Hypothalamus (tissue), 51 donors: ENCODE data around the gene FGF6.
"Not testable (repeated sequence)": the region's sequence is repeated elsewhere in the genome, so short reads cannot be mapped to it uniquely, and the experiment has no call there.

Experiments
- DNase-seq, 51 donors: peaks; one replicate each; lab custom pipeline; 2025; lab: John Stamatoyannopoulos, UW

FGF6 gene, protein sequence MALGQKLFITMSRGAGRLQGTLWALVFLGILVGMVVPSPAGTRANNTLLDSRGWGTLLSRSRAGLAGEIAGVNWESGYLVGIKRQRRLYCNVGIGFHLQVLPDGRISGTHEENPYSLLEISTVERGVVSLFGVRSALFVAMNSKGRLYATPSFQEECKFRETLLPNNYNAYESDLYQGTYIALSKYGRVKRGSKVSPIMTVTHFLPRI

DNA sequence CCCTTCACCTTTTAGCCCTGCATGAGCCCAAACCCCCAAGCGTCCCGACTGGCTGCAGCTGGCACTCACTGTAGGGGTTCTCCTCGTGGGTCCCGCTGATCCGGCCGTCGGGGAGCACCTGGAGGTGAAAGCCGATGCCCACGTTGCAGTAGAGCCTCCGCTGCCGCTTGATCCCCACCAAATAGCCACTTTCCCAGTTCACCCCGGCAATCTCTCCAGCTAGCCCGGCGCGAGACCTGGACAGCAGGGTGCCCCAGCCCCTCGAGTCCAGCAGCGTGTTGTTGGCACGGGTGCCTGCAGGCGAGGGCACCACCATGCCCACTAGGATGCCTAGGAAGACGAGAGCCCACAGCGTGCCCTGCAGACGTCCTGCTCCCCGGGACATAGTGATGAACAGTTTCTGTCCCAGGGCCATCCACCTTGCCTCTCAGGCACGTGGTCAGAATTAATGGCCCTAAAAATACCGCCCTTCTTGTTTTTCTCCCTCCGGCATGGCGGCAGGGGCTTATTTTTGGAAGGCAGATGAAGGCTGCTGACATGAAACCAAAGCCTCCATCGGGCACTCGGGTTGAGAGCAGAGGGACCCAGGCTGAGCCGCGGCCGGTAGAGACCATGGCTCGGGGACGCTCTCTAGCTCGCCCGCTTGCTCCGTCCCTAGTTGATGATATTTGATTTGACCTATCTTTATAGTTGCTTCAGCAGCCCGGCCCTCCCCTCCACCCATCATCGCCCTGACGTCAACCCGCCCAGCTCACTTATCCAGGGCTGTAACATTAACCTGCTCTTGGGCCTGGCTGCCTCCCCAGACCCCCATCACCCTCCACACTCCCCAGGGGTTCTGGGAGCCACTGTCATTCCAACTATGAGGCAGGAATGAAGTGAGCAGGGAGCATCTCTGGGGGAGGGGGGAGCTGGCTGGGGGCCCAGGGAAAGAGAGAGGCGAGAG lies at the start of gene FGF6:
Gene FGF6 (minus strand): TSS at position 660 of the 946 bp plus-strand sequence. CDS start 245 bp downstream, at position 415.
- DNase-seq, result no peak

DNA sequence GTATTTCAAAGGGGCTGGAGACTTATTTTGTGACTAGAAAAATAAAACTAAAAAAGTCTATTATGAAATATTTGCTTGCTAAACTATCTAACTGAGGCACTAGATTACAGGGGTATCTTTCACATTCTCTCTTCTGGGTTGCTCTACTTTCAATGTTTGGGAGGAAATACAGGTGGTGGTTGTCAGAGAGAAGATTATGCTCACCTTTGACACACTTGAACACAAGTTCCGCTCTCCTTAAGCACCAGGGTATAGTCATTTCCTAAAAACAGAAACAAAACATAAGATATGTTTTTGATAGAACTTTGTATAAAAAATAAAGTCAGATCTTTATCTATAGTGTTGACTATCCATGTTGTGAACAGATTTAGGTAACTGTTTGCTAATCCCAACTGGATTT lies 45.4 kb upstream of the FGF6 start:
- no peak for DNase-seq

DNA sequence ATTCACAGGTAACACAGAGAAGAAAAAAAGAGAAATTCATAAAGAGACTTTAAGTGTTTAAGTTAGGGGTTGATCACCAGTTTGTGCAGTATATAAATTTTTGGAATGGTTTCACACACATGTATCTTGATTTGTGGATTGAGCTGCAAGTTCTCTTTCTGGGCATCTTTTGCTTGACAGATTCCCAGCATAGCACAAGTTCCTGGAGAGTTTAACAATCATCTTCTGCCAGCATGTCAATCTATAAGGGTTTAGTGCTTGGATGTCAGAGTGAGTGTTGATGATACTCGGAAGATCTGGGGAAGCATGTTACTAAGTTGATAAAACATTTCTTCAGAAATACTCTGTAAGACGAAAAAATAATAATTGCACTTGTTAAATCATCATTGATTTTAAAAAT lies 43.9 kb upstream of the FGF6 start:
- DNase-seq, result no peak

DNA sequence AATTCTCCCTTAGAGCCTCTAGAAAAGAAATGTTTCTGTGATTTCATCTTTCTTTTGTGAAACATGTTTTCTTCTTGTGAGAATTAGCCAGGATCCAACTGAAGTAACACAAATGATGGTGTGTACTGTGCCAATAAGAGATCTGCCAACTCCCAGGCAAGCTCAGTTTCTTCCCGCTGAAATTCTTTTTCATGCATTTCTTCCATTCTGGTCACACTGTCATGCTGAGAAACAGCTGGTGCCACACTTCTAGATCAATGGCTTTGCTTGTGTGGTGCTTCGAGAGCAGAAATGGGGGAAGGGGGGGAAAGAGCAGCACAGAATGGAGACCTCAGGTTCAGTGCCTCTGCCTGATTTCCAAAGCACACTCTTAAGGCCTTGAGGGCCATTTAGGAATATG lies 41.4 kb upstream of the FGF6 start:
- peak in 6 of 51 donors; percentile 2 to 13 (median 8) for DNase-seq

DNA sequence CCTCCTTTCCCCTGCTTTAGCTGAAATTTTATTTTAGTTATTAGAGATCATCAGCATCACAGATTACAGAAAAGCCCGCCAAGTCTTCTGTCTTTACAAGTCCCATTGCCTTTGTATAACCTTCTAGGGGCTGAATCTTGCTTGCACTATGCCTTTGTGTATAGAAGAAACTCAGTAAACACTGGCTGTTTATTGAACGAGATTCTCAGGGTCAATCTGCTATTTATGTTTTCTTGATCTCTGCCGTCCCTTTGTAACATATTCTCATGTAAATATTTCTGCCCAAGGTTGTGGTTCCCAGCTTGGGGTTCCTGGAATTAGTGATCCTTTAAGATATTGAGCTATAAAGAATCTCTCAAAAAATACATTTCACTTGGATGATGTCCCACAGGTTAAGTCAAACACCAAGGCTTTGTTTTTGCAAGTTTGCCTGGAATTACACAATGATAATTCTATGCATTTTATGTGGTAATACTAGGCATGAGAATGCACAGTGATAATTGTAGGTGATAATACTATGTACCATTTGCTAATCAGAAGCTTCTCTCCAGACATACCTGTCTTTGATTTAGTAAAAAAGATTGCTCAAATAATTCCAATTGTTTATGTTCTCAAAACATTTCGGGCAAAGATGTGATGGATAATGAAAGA lies 40.6 kb upstream of the FGF6 start:
- DNase-seq, result no peak

DNA sequence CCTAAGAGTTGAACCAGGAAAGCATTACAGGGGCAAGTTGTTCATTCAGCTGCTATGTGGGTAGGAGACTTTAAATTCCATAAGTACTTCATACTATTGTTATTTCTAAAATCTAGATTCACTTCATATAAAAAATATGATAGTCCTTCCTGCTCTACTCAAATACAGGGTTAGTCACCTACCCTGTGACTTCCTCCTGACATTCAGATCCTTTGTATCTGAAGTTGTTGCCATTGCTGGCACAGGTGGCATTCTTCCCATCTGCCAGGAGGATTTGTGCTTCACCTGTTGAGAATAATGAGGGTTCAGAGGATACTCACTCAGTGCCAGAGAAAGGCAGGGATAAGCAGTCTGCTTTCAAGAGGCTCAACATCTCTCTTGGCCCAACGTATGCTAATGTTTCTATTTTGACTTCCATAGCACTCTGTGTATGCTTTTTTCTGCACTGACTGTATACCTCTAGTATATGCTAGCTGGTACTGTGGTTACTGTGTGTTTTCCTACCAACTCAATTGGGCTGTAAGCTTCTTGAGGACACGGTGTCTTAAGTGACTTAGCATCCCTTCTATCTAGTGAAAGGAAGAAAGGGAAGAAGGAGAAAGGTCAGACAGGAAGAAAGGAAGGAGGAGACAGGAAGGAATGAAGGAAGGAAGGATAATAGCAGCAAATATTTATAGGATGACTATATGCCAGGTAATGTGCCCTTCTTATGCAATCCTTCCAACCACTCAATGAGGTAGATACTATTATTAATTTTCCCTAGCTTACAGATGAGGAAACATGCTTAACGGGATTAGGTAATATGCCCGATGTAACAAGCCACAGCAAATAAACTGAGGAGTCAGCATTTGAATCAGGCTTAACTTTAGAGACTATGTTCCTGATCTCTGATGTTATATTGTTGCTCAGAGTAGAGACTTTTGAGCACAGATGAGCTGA lies 38.5 kb upstream of the FGF6 start:
- DNase-seq, result no peak

DNA sequence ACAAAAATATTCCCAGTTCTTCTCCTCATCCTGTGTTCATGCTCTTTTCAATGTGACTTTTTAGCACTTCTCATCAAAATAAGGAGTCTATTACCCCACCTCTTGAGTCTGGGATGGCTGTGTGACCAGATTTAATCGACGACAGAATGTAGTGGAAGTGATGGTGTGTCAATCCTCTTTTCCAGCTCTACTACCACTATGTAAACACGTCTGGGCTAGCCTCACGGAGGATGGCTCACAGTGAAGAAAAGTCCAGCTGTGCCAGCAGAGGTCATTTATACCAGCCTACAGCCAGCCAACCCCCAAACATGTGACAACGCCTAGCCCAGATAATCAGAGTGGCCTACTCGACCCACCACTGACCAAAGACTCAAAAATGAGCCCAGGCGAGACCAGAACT lies 37.3 kb upstream of the FGF6 start:
- no peak for DNase-seq

DNA sequence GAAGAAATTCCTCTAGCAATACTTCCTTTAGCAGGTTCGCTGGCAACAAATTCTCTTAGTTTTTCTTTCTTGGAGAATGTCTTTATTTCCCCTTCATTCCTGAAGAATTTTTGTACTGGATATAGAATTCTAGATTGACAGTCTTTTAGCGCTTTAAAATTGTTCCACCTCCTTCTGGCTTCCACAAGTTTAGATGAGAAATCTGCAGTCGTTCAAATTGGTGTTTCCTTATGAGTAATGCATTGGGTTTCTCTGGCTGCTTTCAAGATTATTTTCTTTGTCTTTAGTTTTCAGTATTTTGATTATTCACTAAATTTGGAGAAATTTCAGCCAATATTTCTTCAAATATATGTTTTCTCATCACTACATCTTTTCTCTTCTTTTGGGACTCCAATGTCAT lies 33.3 kb upstream of the FGF6 start:
- DNase-seq, result no peak

DNA sequence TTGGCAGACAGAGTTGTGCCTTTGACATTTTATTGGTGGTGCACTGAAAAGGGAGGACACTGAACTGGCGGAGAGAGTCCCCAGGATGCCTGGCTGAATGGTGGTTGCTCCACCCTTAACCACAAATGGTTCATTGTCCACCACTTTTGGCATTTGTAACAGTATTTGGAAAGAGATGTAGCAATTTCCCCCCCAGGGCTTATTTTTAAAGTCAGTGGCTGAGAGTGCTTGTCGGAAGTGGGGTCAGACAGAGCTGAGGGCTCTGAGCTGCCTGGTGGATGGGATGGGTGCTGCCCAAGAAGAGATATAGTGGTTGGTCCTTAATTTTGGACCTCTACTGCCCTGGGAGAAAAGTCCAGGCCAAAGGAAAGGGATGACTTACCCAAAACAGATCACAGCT lies 31.5 kb upstream of the FGF6 start:
- DNase-seq, result no peak

DNA sequence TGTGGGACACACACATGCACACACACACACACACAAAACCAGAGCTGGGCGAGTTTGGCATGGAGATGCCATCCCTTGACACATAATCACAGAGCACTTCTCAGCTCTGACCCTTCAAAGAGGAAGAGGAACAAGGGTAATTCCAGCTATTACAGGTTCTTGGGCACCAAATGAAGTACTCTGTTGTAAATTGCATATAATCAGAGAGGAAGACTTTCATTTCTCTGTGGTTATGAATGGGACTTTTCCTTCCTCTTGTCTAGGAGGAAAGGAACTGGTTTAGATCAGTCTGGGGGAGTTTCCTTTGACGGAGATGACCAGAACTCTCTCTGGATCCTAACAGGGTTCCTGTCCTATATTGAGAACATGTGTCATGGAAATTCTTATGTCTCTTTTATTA lies 26.4 kb upstream of the FGF6 start:
- DNase-seq, result no peak

DNA sequence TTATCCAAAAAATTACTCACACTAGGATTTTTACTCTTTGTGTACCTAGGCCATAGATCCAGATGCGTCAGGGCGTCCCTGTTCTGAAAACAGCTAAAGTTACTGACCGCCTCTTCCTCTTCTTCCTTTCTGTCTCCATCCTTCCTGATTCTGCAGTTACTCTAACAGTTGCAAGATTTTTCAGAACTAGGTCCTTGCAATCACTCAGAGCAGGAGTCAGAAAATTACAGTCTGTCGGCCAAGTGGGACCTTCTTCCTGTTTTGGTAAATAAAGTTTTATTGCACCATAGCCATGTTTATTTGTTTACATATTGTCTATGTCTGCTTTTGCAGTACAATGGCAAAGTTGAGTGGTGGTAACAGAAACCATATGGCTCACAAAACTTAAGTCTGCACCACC lies 25.6 kb upstream of the FGF6 start:
- no peak for DNase-seq

DNA sequence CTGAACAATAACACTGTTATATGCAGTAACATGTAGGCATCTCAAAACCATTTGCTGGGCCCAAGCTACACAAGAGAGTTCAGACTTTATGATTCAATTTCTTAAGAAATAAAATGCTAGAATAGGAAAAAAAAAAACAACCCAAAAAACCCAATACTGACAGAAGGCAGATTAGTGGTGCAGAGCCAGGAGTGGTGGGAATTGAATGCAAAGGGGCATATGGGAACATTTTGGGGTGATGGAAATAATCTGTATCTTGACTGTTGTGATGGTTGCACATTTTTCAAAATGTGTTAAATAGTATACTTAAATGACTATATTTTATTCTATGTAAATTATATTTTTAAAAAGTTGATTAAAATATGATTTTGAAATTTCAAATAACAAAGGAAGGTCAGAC lies 23.4 kb upstream of the FGF6 start:
- no peak for DNase-seq

DNA sequence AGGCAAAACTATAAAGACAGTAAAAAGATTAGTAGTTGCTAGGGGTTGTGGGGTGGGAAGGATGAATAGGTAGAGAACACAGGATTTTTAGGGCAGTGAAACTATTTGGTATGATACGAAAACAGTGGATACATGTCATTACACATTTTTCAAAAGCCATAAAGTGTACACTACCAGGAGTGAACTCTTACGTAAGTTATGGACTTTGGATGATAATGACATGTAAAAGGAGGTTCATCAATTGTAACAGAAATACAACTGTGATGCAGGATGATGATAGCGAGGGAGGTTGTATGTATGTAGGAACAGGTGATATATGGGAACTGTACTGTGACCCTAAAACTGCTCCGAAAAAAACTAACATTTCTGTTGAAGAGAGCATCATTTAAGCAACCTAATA lies 15.1 kb upstream of the FGF6 start:
- DNase-seq, result no peak

DNA sequence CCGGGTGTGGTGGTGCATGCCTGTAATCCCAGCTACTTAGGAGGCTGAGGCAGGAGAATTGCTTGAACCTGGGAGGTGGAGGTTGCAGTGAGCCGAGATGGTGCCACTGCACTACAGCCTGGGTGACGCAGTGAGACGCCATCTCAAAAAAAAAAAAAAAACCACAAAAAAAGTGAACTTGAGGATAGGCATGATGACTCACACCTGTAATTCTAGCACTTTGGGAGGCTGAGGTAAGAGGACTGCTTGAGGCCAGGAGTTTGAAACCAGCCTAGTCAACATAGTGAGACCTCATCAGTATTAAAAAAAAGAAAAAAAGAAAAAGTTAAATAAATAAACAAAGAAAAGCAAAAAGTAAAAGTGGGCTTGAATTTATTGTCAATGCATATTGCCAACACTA lies 10.2 kb upstream of the FGF6 start:
- not testable (repeated sequence) for DNase-seq

DNA sequence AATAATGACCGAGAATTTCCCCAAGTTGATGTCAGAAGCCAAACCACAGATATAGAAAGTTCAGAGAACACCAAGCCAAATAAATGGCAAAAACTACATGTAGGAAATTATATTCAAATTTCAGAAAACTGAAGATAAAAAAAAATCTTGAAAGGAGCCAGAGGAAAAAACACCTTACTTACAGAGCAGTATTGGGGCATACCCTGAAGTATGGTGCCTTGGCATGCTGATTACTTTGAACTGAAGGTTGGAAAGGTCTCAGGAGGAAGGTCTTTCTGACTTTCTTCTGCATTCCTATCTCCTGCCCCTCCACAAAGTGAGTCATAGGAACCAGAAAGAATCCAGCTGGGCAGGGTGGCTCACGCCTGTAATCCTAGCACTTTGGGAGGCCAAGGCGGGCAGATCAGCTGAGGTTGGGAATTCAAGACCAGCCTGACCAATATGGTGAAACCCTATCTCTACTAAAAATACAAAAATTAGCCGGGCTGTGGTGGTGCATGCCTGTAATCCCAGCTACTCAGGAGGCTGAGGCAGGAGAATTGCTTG lies 8.8 kb upstream of the FGF6 start:
- no peak for DNase-seq

DNA sequence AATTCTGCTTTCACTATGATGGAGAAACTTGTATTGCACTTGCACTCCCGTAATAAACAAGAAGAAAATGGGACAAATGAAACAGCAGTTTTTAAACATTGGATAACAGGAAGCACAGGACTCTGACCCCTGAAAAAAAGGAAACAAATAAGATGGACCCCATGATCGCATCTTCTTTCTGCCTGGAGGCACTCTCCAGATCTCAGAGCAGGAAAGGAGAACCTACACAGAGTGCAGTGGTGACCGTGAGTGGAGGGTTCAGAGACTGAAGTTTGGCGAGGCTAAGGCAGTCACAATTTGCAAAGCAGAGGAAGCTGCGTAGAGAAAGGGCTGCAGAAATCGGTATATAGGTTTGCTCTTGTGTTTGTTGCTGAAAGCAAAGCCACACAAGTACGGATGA lies 6.1 kb upstream of the FGF6 start:
- DNase-seq, result no peak

DNA sequence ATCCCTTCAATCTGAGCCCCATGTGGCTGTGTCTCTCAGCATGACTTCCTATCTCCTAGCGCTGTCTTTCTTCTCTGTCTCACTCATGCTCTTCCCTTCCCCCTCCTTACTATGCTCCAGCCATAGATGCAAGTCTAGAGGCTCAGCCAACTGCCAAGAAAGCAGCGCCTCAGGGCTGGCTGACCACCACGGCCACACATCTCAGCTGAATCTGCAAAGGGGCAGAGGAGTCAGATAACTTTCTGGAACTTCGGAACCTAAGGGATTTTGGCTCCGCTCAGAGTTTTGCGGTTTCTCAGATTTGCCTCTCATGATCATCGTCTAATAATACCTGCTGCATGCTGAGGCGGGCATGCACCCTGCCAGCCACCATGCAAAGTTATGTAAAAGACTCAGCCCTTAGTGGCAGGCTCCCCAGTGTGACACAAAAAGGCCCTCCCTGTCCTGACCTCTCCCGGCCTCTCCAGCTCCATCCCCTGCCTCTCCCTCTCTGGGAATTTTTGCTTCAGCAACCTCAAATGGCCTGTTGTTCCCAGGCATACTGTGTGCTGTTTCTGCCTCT lies 5.0 kb upstream of the FGF6 start:
- peak in 2 of 51 donors; percentile 9 to 17 for DNase-seq

DNA sequence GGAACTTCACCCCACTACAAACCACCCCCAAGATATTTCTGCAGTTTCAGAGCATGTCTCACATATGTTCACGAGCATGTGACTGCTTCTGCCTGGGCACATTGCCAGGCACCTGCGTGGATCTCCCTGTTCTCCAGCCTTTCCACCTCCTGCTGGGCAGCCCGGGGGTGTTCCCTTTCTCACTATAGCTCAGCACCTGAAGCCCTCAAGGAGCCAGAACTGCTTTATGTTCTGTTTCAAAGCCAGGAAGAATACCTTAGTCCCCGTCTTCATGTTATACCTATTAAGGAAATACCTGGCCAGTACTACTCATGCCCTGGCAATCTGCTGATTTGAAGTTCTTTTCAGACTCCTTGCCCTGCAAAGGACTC lies 4.2 kb upstream of the FGF6 start:
- DNase-seq, result no peak

DNA sequence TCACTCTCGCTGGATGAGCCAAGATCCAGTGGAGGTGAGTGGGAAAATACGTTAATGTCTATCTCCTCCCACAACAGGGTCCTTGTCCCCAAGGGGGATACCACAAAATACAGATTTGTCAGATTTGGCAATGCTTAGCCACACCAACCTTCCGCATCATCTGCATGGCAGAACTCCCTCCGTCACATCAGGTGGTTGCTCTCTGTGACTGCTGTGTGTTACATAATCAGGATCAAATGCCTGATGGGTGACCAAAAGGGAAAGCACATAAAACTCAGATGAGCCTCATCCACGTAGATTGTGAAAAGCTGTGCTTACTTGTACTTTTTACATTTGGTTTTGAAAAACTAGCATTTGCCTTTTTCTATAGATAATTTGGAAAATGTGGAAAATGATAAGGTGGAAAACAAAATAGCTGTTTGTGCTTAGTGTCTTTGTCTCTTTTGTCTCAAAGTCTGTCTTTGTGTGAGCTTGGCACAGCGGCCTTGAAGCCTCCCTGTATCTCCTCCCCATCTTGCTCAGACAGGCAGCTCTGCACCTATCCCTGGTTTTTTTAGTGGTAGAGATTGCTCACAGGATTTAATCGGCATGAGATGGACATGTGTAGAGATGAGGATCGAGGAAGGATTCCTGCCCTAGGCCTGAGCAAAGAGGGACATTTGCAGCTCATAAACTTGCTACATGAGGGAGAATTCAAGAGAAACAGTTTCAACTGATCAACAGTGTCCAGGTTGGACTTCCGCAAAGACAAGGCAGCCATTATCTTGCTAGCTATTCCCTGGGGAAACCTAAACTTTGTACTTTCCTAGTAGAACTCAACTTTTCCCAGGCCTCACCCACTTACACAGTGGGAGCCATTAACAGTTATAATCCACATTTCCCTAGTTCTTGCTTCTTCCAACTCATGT lies 3.6 kb upstream of the FGF6 start:
- no peak for DNase-seq
